BE2C (cell line): Measurements from ENCODE around the gene CDK19.

Source experiments
- DNase-seq: peaks from one replicate; pipeline ENCODE4 v3.0.0-alpha.2; 2020
- H3K27me3 ChIP-seq: fragments of 250-450 bp; sonication (Bioruptor Pico); 2 replicates; pipeline ENCODE4 v1.5.1; 2020; ENCODE audit warnings: mild to moderate bottlenecking
- H3K36me3 ChIP-seq: fragments of 250-450 bp; sonication (Bioruptor Pico); 2 replicates; pipeline ENCODE4 v1.5.1; 2020; ENCODE audit warnings: mild to moderate bottlenecking
- H3K4me1 ChIP-seq: fragments of 250-450 bp; sonication (Bioruptor Pico); 2 replicates; pipeline ENCODE4 v1.5.1; 2020
- H3K4me3 ChIP-seq: 2 replicates; pipeline ENCODE4 v1.5.1; 2011; ENCODE audit warnings: low read depth, low read length
- H3K9me3 ChIP-seq: fragments of 250-450 bp; sonication (Bioruptor Pico); 2 replicates; pipeline ENCODE4 v1.5.1; 2020
- CTCF ChIP-seq: IDR thresholded peaks from 2 replicates; pipeline ENCODE4 v1.5.1; 2012; ENCODE audit warnings: mild to moderate bottlenecking, low read depth, low read length

The CDK19 gene

DNA sequence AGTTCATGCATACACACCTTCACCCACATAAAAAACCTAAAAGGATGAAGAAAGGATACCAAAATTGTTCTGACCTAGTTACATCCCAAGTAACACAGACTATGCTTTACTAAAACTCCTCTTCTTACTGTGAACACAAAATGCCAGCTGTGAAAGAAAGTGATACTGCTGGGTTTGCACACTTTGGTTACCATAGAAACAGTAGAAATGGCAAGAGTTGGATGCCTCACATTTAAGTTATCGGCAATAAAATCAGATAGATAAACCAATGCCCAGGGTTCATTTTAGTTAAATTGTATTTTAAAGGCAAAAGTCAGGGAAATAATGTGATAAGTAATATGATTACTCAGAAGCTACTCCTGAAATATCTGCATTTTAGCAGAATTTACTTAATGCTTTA lies 161.9 kb downstream of the CDK19 start:
- H3K9me3 ChIP-seq: no peaks in the 10 kb centered on the region
- no peaks in the 10 kb centered on the region for H3K36me3 ChIP-seq
- DNase-seq: no peak
- no peak overlapping the region for H3K4me3 ChIP-seq
- H3K27me3 ChIP-seq: no peaks in the 10 kb centered on the region
- no peak for TF ChIP-seq CTCF
- no peaks in the 10 kb centered on the region for H3K4me1 ChIP-seq

DNA sequence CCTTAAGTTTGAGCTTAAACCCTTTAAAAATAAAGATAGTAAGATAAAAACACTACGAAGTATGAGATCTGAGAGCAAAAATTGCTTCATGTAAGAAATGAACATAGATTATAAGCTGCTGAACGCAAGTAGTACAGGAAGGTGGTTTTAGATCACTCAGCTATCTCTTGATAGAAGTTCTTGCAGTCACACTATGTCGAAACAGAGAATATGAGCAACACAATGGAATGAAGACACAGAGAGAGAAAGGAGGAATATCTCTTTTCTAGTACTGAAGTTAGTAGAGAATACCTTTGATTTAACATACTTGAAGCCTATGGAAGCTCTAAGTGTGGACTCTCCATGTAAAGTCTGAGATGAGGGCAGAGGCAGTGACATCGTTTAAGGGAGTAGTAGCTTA lies 162.7 kb downstream of the CDK19 start:
- no peak for TF ChIP-seq CTCF
- Histone ChIP-seq H3K36me3 (no peaks in the 10 kb centered on the region), H3K27me3 (no peaks in the 10 kb centered on the region), H3K4me1 (no peaks in the 10 kb centered on the region), H3K4me3 (no peak overlapping the region), H3K9me3 (no peaks in the 10 kb centered on the region)
- no peak for DNase-seq

DNA sequence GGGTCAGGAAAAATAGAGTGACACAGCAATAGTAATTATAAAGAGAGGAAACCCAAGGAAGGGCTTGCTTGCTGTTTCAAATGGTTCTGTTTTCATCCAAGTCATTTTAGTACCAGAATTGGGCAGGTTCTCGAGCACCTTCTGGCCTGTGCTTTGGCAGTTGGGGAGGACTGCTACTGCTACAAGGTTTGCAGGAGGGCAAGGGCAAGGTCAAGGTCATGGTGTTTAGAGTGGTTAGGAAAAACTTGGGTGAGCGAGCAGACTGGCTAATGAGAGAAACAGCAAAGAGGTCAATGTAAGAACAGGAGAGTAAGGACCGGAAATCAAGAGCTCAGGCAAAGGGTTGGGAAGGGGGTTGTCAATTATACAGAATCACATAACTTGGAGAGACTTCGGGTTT lies 164.5 kb downstream of the CDK19 start:
- no peaks in the 10 kb centered on the region for H3K27me3 ChIP-seq
- no peak for TF ChIP-seq CTCF
- DNase-seq: no peak
- no peaks in the 10 kb centered on the region for H3K36me3 ChIP-seq
- no peaks in the 10 kb centered on the region for H3K9me3 ChIP-seq
- H3K4me1 ChIP-seq: no peaks in the 10 kb centered on the region
- H3K4me3 ChIP-seq: no peak overlapping the region

DNA sequence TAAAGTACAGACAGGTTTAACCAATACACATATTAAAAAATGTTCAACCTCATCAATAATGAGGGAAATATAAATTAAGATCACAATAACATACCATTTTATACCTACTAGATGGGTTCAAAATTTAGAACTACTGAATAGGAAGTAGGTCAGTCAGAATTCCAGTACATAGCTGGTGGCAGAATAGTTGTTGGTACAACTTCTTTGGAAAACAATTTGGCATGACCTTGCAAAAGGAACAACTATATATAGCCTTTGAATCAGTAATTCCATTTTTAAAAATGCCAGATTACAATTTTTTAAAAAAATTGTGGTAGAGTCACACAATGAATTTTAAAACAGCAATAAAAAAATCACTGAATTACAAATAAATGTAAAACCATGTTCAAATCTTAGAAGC lies 165.6 kb downstream of the CDK19 start:
- no peak for TF ChIP-seq CTCF
- Histone ChIP-seq H3K27me3 (no peaks in the 10 kb centered on the region), H3K4me3 (no peak overlapping the region), H3K9me3 (no peaks in the 10 kb centered on the region), H3K36me3 (no peaks in the 10 kb centered on the region), H3K4me1 (no peaks in the 10 kb centered on the region)
- no peak for DNase-seq

- TF ChIP-seq CTCF: peak; percentile 51
- Histone ChIP-seq H3K4me3 (no peak overlapping the region), H3K36me3 (no peaks in the 10 kb centered on the region), H3K9me3 (no peaks in the 10 kb centered on the region), H3K4me1 (peaks cover 8% of the 10 kb centered on the region), H3K27me3 (no peaks in the 10 kb centered on the region)
- no peak for DNase-seq
Observed at GRCh38 chr6:110646951-110647910, 168.0 kb downstream of the CDK19 start.

- H3K4me3 ChIP-seq: no peak overlapping the region
- no peak for TF ChIP-seq CTCF
- H3K36me3 ChIP-seq: no peaks in the 10 kb centered on the region
- H3K4me1 ChIP-seq: peaks cover 8% of the 10 kb centered on the region
- no peaks in the 10 kb centered on the region for H3K27me3 ChIP-seq
- no peak for DNase-seq
- no peaks in the 10 kb centered on the region for H3K9me3 ChIP-seq
Observed at GRCh38 chr6:110646419-110646698, 168.9 kb downstream of the CDK19 start.
